Hindlimb muscle (tissue), 1 donor: ENCODE results near the gene DOK5. TPM values are rescaled to one million over a fixed set of nuclear protein-coding genes. Genes with fewer than 3 reads are reported as not detected.

Experiments used
- DNase-seq: peaks from one replicate; pipeline ENCODE4 v3.0.0-alpha.2; 2013
- polyA plus RNA-seq: library from polyadenylated mRNA; unstranded; fragments of 120-200 nt; gene quantifications from one replicate; pipeline ENCODE4 v1.2.1, GENCODE V29; 2013; ENCODE audit not compliant: insufficient read length

Gene DOK5
- polyA plus RNA-seq, 1 donor, result 27.1 TPM

DNA sequence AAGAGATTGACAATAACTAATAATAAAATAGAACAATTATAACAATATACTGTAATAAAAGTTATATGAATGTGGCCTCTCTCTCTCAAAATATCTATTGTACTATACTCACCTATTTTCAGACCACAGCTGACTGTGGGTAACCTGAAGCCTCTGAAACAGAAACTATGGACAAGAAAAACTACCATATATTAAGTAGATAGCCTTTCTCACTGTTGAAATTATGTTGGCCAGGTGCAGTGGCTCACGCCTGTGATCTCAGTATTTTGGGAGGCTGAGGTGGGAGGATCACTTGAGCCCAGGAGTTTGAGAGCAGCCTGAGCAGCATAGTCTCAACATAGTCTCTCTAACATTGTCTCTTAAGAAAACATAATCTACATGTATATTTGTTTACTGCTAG lies 89.9 kb downstream of the DOK5 start:
- DNase-seq, result no peak

DNA sequence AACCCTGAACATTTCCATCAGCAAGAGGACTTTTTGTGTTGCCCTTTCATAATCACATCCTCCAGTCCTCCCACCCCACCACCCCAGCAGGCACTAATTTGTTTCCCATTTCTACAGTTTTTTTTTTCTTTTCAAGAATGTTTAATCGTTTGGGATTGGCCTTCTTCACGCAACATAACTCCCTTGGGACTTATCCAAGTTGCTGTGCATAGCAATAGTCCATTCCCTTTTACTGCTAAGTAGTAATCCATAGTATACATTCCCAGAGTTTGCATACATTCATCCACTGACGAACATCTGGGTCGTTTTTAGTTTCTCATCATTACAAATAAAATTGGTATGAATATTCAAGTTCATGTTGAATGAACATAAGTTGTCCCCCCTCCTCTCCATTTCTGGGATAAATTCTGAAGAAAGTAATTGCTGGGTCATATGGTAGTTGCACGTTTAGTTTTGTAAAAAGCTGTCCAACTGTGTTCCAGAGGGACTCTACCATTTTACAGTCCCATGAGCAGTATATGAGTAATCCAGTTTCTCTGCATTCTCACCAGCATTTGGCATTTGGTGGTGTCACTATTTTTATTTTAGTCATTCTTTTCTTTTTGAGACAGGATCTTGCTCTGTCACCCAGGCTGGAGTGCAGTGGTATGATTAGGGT lies 90.8 kb downstream of the DOK5 start:
- no peak for DNase-seq

DNA sequence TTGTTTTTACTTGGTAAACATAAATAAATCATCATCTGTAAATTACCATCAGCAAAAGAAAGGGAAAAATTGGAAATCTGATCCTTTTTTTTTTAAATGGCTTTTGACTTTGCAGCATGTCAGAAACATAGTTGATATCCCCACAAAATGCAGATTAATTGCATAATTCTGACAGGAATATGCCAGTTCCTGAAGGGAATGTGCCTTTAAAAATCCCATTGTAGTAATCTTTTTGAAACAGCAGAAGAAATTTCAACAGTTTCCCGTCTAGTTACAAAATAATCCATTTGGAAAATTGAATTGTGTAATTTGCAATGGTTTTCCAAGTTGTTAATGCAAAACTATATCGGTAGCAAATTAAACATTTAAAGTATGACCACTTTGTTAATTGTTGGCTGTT lies 95.2 kb downstream of the DOK5 start:
- no peak for DNase-seq

DNA sequence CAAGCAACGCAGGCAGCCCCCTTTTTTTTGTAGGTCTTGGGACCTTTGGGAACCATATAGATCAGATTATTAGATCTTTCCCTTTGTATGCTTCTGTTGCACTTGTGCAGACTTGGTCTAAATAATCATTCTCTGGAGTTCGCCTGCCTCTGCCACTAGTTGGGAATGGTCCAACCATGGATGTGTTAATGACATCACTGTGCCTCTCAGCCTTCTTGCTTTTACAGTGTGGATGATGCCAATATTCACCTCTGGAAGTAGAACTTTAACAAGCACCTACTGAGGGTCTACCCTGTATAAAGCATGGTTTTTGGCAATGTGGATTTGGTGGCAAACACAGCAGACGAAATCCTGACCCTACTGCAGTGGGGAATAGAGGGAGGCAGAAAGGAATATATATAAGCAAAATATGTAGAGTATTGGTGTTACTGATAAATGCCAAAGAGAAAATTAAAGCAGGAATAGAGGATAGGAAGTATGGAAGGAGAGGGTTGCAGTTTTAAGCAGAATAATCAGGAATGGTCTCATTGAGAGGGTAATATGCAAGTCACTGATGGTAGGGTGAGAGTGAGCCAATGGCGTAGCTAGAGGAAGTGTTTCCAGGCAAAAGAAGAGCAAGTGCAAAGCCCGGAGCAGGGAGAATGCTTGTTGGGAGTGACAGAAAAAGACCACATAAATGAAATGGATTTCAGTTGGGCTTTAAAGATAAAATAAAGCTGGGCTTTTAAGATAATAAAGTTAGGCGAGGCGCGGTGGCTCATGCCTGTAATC lies 97.5 kb downstream of the DOK5 start:
- no peak for DNase-seq

DNA sequence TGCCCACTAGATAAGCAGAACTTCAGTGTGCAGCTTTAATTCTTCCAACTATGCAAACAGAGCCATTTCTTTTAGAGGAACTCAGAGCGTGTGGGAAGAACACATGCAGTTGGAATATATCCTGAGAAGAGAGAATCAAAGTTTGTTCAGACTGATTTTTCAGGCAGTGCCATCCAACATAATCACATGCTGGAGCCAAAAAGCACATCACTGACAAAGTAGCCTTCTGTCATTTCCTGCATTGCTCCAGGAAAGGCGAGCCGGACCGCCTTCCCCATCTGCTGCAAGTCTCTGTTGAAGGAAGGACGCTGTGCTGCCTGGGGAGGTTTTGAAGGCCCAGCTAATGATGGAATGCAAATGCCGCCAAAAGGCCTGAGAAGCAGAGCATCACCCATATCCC lies 98.4 kb downstream of the DOK5 start:
- no peak for DNase-seq

DNA sequence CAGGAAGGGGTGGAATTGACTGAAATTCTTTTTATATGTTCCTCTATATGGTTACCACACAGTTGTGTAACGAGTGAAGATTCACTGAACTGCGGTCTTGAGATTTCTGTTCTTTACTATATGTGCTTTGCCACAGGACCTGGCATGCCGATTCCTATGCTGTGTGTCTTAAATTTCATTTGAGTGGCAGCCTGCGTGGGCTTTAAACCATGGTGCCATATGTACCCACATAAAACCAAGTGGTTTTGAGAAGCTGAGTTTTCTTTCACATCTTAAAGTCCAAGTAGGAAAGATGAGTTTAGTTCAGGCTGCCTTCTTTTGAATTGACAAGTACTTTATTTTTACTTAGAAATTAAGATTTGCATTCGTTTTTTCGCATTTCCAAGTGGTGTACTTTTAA lies 101.1 kb downstream of the DOK5 start:
- DNase-seq, result no peak

DNA sequence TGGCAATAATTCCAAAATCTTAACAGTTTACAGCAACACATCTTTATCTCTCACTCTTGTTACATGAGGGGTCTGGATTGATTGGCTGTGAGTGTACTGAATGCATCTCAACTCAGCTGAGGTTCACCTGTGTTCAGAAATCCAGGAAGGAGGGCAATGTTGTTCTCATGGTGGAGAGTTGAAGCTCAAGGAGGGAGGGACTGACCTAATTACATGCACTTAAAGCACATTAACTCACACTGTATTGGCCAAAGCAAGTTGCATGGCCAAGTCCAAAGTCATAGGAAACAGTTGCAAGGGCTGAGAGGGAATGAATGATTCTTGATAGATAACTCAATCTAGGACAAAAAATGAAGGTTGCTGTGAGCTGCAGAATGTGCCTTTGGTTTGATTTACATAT lies 102.2 kb downstream of the DOK5 start:
- DNase-seq, result no peak

DNA sequence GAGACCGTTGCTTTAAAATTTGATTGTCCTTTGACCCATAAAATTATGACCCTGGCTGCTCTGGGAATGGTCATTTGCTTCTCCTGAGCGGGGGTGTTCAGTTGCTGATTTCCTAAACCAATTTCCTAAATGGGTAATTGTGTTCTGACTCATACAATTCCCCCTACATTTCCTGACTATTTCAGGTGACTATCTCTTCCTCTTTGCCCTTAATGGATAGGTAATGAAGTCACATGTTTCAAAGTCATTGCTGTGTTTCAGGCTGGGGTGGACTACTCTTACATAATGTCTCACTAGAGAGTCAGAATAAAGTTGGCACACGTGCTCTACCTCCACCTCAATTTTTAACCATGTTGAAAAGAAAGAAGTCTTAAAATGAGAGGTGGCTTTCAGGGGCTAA lies 109.8 kb downstream of the DOK5 start:
- no peak for DNase-seq

DNA sequence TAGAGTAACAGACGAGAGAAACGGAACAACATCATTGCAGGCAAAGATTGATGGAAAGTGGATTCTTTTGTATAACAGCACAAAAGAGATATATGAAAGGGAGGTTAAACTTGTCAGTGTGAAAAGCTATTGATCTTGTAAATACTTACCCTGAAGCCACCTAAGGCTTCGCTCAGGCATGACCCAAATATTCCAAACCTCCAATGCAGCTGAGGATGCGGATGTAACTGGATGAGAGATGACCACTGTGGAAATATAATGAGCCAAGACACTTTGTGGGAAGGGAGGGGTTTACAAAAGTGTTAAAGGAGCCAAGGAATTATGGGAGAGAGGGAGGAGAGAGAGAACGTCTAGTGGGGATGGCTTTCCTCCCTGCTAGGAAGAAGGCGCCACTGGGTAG lies 112.0 kb downstream of the DOK5 start:
- DNase-seq, result no peak

DNA sequence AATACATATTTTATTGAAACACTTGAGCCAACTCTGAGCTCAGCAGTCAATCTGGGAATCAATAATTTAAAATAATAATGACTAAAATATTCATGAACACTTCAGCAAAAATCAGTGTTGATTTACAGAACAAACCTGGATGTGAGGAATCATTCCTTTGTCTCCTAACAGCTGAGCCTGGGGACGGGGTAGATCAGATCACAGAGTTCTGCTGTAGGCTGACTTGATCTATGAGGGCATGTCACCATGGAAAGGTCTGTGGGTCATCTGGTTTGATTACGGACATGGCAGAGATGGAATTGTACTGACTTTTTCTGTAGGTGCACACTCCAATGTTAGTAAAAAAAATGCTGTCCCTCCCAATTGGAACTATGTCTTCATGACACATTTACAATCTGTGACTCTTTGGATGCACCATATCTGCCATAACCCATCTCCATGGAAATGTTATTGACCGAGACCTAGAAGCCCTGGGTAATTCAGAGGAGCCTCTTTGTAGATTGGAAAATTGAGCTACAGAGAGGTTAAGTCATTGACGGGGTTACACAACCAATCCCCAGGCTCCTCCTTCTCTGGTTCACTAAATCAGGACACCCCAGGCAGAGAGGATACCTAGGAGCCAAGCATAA lies 114.1 kb downstream of the DOK5 start:
- no peak for DNase-seq

DNA sequence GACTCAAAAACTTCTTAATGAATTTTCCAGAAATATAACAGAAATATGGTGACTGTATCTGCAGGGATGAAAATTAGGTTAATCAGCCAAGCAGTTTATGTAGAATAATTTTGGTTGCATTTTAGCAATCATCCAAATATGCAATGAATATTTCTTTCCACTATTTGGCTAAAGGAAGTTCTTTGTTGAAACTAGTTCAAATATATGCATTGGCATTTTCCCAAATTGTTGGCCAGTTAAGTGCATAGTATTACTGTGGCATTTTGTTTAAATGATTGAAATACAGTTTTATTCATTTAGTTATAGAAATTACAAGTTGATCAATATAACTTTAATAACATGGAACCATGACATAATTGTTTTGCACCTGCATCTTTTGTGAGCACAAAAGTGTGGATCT lies 115.5 kb downstream of the DOK5 start:
- DNase-seq, result no peak

DNA sequence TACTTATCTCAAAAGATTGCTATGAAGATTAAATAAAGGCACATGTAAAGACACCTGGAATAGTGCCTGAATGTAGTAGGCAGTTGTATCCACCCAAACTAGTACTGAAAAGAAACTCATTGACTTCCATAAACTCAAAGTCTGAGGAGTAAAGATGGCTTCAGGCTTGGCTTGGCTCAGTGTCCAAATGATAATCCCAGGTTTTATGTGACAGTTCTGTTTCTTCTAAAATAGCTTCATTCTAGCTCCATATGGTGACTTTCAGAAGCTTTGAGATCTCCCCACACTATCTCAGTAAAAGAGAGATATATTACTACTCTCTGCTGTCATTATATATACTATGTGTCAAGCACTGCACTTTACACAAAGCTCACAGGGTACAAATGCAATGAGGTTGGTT lies 121.3 kb downstream of the DOK5 start:
- no peak for DNase-seq

DNA sequence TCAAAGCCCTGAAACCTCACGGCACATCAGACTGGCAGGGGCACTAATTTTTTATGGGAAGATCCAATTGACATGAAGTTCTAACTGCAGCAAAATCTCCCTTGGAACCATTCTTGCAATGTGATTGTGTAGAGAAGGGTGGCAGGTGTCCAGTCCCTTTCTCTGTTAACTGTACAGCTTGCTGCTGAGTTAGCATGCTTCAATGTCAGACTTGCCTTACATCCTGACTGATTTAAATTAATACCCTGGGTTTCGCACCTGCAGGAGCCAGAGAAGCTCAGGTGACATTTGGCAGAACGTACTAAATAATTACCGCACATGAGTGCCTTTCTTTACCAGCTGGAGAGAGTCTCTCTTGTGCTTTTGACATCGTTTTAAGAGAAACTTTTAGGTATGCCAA lies 123.0 kb downstream of the DOK5 start:
- no peak for DNase-seq

DNA sequence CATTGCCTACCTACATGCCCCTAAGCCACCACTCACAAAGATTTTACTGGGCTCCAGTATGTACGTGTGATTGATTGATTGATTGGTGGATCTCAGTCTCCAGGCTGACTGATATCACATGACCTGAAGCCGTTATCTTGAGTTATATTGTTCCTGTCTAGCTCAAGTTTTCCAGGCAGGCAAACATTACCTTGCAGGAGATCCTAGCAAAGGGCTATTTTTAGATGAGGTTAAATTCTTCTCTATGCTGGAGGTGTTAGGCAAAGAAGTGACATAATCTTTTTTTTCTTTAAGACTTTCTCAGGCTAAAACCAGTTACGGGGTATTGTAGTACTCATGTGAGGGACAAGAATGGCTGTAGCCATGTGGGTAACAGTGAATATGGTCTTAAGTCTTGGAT lies 125.2 kb downstream of the DOK5 start:
- no peak for DNase-seq

DNA sequence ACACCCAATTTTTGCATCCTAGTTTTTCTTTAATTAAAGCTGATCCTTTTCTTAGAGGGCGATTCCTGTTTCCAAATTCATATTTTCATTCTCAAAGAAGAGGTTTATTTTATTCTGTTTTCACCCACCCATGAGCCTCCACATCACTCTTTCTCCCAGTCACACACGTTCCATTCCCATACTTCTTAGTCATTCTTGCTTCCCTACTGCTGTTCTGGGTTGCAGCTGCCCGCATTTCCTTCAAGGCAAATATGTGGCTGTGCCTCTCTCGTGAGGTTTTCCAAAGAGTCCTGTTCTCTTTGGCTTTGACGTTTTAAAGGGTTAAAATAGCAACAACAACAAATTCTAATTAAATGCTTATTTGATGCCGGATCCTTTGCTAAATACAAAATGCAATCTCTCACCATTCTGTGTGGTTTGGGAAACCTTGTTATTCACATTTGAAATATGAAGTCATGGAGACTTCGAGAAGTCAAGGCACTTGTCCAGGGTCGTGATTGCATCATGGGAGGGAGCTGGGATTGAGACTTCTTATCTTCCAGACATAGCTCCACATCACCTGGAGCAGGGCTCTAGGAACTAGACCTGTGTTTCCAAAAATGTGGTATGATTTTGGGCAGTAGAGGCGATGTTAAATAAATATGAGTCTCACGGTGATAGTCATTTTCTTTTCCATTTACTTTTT lies 126.6 kb downstream of the DOK5 start:
- DNase-seq, result no peak

DNA sequence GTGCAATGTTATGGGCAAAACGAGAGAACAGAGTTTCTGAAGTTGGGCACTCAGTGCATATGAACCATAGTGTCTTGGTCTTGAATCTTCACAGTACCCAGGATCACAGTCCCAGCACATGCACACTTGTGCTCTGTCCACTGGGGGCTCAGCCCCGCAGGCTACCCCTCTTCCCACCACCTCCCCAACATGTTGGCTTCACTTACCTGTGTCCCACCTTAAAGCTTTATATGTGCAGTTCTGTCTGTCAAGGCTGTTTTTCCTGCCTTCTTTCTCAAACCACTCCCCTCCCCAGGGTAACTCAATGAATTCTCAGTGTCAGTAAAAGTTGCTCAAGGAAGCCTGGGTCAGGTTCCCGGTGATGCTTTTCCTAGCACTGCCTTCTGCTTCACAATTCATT lies 129.9 kb downstream of the DOK5 start:
- no peak for DNase-seq

DNA sequence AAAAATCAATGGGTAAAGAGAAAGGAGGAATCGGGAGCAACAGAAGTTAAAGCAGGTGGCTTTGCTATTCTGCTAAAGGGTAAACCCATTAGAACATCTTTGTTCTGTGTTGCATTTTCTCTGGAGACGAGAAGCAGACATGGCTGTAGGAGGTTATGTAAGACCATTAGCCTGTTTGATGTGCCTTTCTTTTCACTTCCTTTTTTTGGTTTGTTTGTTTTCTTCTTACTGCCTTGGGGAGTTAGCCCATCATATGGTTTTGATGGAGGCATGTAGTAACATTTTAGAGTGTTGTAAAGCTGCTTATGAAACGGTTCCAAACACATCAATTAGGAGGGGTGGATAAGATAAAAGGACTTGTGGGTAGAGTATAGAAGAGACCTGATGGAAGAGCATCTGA lies 131.0 kb downstream of the DOK5 start:
- DNase-seq, result no peak

DNA sequence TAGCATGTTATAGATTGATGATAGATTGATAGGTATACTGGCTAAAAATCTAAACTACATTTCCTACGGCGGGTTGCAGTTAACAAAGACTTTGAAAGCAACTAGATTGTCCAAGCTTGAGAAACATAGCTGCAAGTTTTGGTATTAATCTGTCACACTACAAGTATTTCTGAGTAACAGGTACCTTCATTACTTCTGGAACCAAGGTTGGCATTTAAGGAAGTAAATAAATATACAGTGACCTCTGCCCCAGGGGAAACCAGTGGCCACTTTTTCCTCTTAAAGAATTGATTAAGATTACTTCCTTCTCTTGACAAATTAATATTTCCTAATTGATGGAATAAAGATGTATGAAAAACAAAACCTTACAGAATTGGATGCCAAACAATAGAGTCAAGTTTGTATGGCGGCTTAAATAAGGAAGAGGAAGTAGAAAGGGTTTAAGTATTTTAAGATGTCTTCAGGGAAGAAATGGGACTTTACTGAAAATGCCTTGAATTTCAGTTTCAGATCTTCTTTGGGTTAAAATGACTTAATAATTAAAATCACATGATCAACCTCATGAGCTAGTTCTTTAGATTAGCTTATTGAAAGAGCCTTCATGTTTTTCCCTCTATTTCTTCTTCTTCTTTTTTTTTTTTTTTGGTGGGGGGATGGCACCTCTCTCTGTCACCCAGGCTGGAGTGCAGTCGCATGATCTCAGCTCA lies 132.8 kb downstream of the DOK5 start:
- DNase-seq, result no peak

DNA sequence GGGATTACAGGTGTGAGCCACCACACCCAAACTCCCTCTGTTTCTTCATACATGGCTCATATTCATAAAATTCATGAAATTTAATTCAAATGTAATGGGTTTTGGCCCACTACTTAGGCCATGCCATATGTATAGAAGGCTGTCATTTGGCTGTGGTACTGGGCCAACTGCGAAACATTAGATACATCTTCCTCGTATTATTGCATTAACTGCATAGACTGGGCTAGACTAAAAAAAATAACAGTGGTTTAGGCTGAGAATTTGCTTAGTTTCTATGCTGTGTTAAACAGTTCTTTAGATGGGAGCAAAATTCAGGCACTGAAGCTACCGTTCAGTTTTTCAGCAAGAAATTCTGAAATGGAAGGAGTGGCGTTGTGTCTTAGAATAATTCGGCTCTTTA lies 133.6 kb downstream of the DOK5 start:
- no peak for DNase-seq

DNA sequence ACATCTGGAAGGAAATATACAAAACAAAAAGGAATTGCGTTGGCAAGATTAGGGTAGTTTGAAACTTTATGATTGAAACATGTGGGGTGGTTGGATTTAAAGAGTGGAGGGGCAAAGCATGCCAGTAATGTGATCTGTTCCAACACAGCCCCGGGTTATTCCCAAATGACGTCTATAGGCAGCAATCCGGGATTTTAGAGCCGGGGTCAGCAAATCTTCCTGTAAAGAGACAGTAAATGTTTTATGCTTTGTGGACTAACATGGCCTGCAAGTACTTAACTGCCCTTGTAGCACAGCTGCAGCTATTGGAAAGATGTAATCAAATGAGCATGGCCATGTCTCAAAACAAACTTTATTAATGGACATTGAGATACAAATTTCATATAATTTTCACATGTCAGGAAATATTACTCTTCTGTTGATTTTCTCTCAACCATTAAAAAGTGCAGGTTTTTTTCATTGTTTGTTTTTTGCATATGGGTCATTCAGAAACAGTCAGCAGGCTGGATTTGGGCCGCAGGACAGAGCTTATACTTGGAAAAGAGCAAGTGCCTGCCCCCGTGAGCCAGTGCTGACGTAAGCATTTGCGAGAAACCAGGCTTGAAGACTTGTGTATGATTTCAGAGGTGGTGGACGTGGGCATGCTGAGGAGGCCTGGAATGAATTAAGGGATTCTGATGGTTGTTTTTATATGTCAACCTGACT lies 136.5 kb downstream of the DOK5 start:
- DNase-seq, result no peak

DNA sequence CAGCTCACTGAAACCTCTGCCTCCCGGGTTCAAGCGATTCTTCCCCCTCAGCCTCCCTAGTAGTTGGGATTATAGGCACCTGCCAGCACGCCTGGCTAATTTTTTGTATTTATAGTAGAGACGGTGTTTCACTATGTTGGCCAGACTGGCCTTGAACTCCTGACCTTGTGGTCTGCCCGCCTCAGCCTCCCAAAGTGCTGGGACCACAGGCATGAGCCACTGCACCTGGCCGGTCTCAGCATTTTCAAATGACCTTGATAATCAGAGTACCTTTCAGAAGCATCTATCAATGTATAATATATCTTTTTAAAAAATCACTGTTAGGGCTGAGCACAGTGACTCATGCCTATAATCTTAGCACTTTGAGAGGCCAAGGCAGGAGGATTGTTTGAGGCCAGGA lies 143.0 kb downstream of the DOK5 start:
- no peak for DNase-seq

DNA sequence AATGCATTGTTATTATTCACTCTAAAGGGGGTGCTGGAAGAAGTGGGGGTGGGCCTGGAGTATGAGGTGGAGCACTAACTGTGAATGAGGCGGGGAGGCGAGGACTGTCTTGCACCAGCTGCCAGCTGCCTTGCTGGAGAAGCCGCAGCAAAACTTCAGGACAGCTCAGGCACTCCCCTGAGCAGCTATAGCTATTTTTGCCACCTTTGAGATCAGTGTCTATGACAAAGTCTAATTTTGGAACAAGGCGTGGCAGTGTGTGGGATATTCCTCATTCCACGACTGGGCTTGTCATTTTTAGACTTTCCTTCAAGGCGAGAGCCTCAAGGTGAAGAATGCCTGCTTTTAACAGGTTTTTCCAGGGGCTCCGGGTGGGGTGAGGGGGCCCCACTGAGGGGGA lies 143.8 kb downstream of the DOK5 start:
- DNase-seq, result no peak
